IMR-90 (cell line): ENCODE results near the gene CLCNKA. TPM values are rescaled to one million over a fixed set of nuclear protein-coding genes. Genes with fewer than 3 reads are reported as not detected.
A peak's percentile ranks its signal among the peaks of the same experiment; 100 is the strongest.

Source experiments
- ATAC-seq: fragments of 200-7000 bp; cut with Tn5 transposase; 2 replicates; pipeline ENCODE4 v1.9.1; 2020; ENCODE audit warnings: low read depth, mild to moderate bottlenecking, moderate library complexity
- BruUV-seq: library from RNA; stranded (reverse); fragments of 400-500 nt; replicated peaks from 2 replicates; lab custom pipeline; 2021; lab: Mats Ljungman, UMichigan
- CTCF ChIA-PET: fragments of 300-600 bp; formaldehyde crosslinking; extraction: SDS; loops from one replicate; lab custom pipeline; 2021; ENCODE audit warnings: antibody characterized with exemption; lab: Yijun Ruan, JAX
- POLR2A ChIA-PET: fragments of 300-600 bp; sonication (Branson Sonifier 250); formaldehyde crosslinking; loops from one replicate; lab custom pipeline; 2022; ENCODE audit warnings: antibody characterized with exemption; ENCODE audit not compliant: unreplicated experiment; lab: Charles Lee
- DNase-seq: peaks from one replicate; pipeline ENCODE4 v3.0.0; 2013
- H2AFZ ChIP-seq: replicated peaks from 2 replicates; pipeline ENCODE3; 2013; ENCODE audit warnings: low read length, mild to moderate bottlenecking; ENCODE audit not compliant: poor library complexity
- H2AK5ac ChIP-seq: 2 replicates; pipeline ENCODE4 v1.6.1; 2013; ENCODE audit warnings: low read depth, low read length, inconsistent platforms
- H2AK9ac ChIP-seq: replicated peaks from 2 replicates; pipeline ENCODE3; 2013; ENCODE audit warnings: mild to moderate bottlenecking, low read depth, low read length, moderate library complexity; ENCODE audit not compliant: poor library complexity
- H2BK120ac ChIP-seq: 2 replicates; pipeline ENCODE4 v1.6.1; 2013; ENCODE audit warnings: low read depth, low read length, inconsistent platforms
- H2BK15ac ChIP-seq: 3 replicates; pipeline ENCODE4 v1.6.1; 2013; ENCODE audit warnings: low read depth, low read length, inconsistent platforms
- H2BK20ac ChIP-seq: 2 replicates; pipeline ENCODE4 v1.6.1; 2013; ENCODE audit warnings: low read depth, mild to moderate bottlenecking, inconsistent platforms, low read length, moderate library complexity
- H2BK5ac ChIP-seq: 2 replicates; pipeline ENCODE4 v1.6.1; 2013; ENCODE audit warnings: mild to moderate bottlenecking, low read depth, low read length, inconsistent platforms; ENCODE audit not compliant: poor library complexity, severe bottlenecking
- H3K14ac ChIP-seq: replicated peaks from 2 replicates; pipeline ENCODE4 v1.6.1; 2013; ENCODE audit warnings: low read depth, low read length, inconsistent platforms
- H3K18ac ChIP-seq: 2 replicates; pipeline ENCODE4 v1.6.1; 2013; ENCODE audit warnings: low read depth, low read length, control low read depth
- H3K23ac ChIP-seq: 2 replicates; pipeline ENCODE4 v1.6.1; 2013; ENCODE audit warnings: low read depth, low read length, inconsistent platforms
- H3K27ac ChIP-seq: 2 replicates; pipeline ENCODE4 v1.5.1; 2013; ENCODE audit warnings: mild to moderate bottlenecking, control low read depth, low read length; ENCODE audit not compliant: insufficient read depth
- H3K27me3 ChIP-seq: 2 replicates; pipeline ENCODE4 v1.6.1; 2013; ENCODE audit warnings: low read length; ENCODE audit not compliant: control insufficient read depth, insufficient read depth
- H3K36me3 ChIP-seq: 2 replicates; pipeline ENCODE4 v1.6.1; 2013; ENCODE audit warnings: low read length, mixed read lengths; ENCODE audit not compliant: control insufficient read depth, insufficient read depth
- H3K4ac ChIP-seq: 2 replicates; pipeline ENCODE4 v1.6.1; 2013; ENCODE audit warnings: low read depth, low read length, inconsistent platforms
- H3K4me1 ChIP-seq: 2 replicates; pipeline ENCODE4 v1.6.1; 2013; ENCODE audit warnings: low read length, mixed read lengths; ENCODE audit not compliant: control insufficient read depth, insufficient read depth
- H3K4me2 ChIP-seq: 2 replicates; pipeline ENCODE4 v1.6.1; 2013; ENCODE audit warnings: low read depth, mild to moderate bottlenecking, control low read depth, low read length, moderate library complexity
- H3K4me3 ChIP-seq: 2 replicates; pipeline ENCODE4 v1.5.1; 2013; ENCODE audit warnings: low read depth, mild to moderate bottlenecking, control low read depth, low read length, moderate library complexity; ENCODE audit not compliant: insufficient read depth
- H3K56ac ChIP-seq: 2 replicates; pipeline ENCODE4 v1.6.1; 2013; ENCODE audit warnings: low read length, inconsistent platforms; ENCODE audit not compliant: insufficient read depth; ENCODE audit errors: extremely low read depth
- H3K79me1 ChIP-seq, 2 experiments: 2 replicates each; pipeline ENCODE4 v1.6.1; 2013; ENCODE audit warnings: low read length in 2 of 2, inconsistent platforms in 1 of 2, low read depth in 1 of 2
- H3K9ac ChIP-seq: 2 replicates; pipeline ENCODE4 v1.6.1; 2013; ENCODE audit warnings: low read depth, low read length, control low read depth
- H3K9me1 ChIP-seq: 2 replicates; pipeline ENCODE4 v1.6.1; 2013; ENCODE audit warnings: low read length, inconsistent platforms; ENCODE audit not compliant: insufficient read depth
- H3K9me3 ChIP-seq: 2 replicates; pipeline ENCODE4 v1.6.1; 2013; ENCODE audit warnings: low read length; ENCODE audit not compliant: control insufficient read depth, insufficient read depth
- H4K20me1 ChIP-seq: 2 replicates; pipeline ENCODE4 v1.6.1; 2013; ENCODE audit warnings: low read length, inconsistent platforms; ENCODE audit not compliant: insufficient read depth
- H4K5ac ChIP-seq: 2 replicates; pipeline ENCODE4 v1.6.1; 2013; ENCODE audit warnings: mild to moderate bottlenecking, low read depth, low read length, control low read depth
- H4K8ac ChIP-seq, 2 experiments: 2 replicates each; pipeline ENCODE4 v1.6.1; 2013; ENCODE audit warnings: low read depth in 2 of 2, low read length in 2 of 2, control low read depth in 1 of 2, inconsistent platforms in 1 of 2
- H4K91ac ChIP-seq: 2 replicates; pipeline ENCODE4 v1.6.1; 2013; ENCODE audit warnings: low read depth, low read length, inconsistent platforms; ENCODE audit not compliant: insufficient read depth
- BHLHE40 ChIP-seq: fragments of 150-350 bp; IDR thresholded peaks from 2 replicates; pipeline ENCODE4 v1.6.1; 2016; ENCODE audit warnings: mild to moderate bottlenecking, low read depth, low read length
- RAD21 ChIP-seq: IDR thresholded peaks from 2 replicates; pipeline ENCODE4 v1.6.1; 2012; ENCODE audit warnings: low read length, improper control_type of control experiment
- SMC3 ChIP-seq: fragments of 150-350 bp; IDR thresholded peaks from 2 replicates; pipeline ENCODE4 v1.6.1; 2016; ENCODE audit warnings: low read depth, mild to moderate bottlenecking, antibody characterized with exemption, low read length, moderate library complexity
- WGBS, 2 experiments: methylation state at CpG; one replicate each; pipeline versions ENCODE4 v1.1.5 to v1.1.7; 2013; ENCODE audit warnings: missing lambda C conversion rate in 2 of 2; ENCODE audit not compliant: insufficient read length in 1 of 2; ENCODE audit errors: extremely low coverage in 2 of 2; 5-methylcytosine and 5-hydroxymethylcytosine counted together
- dilution Hi-C: fragments of 300-500 bp; cut with HindIII; formaldehyde crosslinking; loops from one replicate; pipeline ENCODE4 v1.14.3; 2018; ENCODE audit warnings: low sequenced_read_pairs; ENCODE audit not compliant: unreplicated experiment
- in situ Hi-C: fragments of 300-500 bp; cut with MboI; formaldehyde crosslinking; loops from 3 replicates; pipeline ENCODE4 v1.14.3; 2019; ENCODE audit warnings: low sequenced_read_pairs, inconsistent platforms, mixed read lengths
- intact Hi-C: fragments of 100-400 bp; cut with micrococcal nuclease; formaldehyde crosslinking; loops from 2 replicates; pipeline ENCODE4 v1.10.0; 2022
- polyA plus RNA-seq, 3 experiments: library from polyadenylated mRNA; depleted of rRNA; stranded (reverse); fragments of >200 nt; gene quantifications; 2 replicates each; pipeline ENCODE4 v1.2.3, GENCODE V29; 2012; ENCODE audit warnings: low replicate concordance in 1 of 3
- total RNA-seq: library from RNA; depleted of rRNA; stranded (reverse); fragments of >200 nt; gene quantifications from 2 replicates; pipeline ENCODE4 v1.2.3, GENCODE V29; 2012
- TF ChIP-seq, protein P1 (sequence below): fragments of 150-350 bp; IDR thresholded peaks from 2 replicates; pipeline ENCODE4 v1.6.1; 2016; ENCODE audit warnings: low read depth, mild to moderate bottlenecking, low read length, moderate library complexity, borderline replicate concordance

Gene CLCNKA
- total and polyA plus RNA-seq, 2 of the 4 experiments (the other 2 are of a cell fraction), result 0.05 TPM; not detected in 1

DNA sequence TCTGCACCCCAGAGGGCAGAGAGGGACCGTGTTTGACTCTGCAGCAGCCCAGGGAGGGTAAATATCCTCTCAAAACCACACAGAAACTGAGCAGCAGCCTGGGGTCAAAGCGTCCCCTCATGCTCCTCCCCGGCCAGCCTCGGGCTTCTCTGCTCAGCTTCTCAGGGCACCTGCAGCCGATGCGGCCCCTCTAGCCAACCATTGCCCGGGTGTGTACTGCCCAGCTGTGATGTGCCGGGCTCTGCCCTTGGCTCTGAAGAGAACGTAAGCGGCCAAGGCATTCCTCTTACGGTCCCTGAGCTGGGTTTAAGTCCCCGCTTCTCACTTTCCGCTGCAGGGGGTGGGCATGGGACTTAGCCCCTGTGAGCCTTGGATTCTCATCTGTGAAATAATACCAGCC is 46.1 kb downstream of the CLCNKA start:
- CTCF ChIA-PET, result interaction anchor here (0.6 to 1.1 kb wide), 2 partner anchors 15 to 247 kb away, joined by 3 read pairs; no protein-coding TSS in a partner anchor
- POLR2A ChIA-PET, result no interaction called here
- DNase-seq, result no peak

More for the DNA sequence above, 46.1 kb downstream of the CLCNKA start:
- Histone ChIP-seq H2BK20ac (no peak overlapping the region), H3K9ac (no peak overlapping the region), H3K4me1 (peaks cover 4% of the 10 kb centered on the region; the same call in 1 of the 2 replicates), H4K8ac (no peak overlapping the region), H3K9me3 (no peaks in the 10 kb centered on the region), H3K79me1 (no peaks in the 10 kb centered on the region), H3K4me3 (no peak overlapping the region), H3K27ac (no peak overlapping the region), H3K14ac (no peak overlapping the region), H2AK5ac (no peak overlapping the region), H4K20me1 (no peaks in the 10 kb centered on the region; the same call in 1 of the 2 replicates), H3K4ac (no peak overlapping the region), H2BK15ac (no peak overlapping the region), H4K5ac (no peak overlapping the region), H2AK9ac (peak overlapping the region; percentile 9), H3K27me3 (peaks cover 35% of the 10 kb centered on the region), H3K23ac (no peak overlapping the region), H4K91ac (no peak overlapping the region), H3K9me1 (no peaks in the 10 kb centered on the region), H2BK120ac (no peak overlapping the region), H2BK5ac (no peak overlapping the region), H3K18ac (no peak overlapping the region), H3K4me2 (no peak overlapping the region), H2AFZ (no peak overlapping the region), H3K56ac (no peak overlapping the region), H3K36me3 (no peaks in the 10 kb centered on the region)
- BruUV-seq, result no TSS peak
- dilution Hi-C loops, result no loop called here
- TF ChIP-seq BHLHE40 (no peak), SMC3 (no peak), RAD21 (no peak)
- TF ChIP-seq, protein P1, sequence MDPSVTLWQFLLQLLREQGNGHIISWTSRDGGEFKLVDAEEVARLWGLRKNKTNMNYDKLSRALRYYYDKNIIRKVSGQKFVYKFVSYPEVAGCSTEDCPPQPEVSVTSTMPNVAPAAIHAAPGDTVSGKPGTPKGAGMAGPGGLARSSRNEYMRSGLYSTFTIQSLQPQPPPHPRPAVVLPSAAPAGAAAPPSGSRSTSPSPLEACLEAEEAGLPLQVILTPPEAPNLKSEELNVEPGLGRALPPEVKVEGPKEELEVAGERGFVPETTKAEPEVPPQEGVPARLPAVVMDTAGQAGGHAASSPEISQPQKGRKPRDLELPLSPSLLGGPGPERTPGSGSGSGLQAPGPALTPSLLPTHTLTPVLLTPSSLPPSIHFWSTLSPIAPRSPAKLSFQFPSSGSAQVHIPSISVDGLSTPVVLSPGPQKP, result no peak
- intact Hi-C loops, result no loop called here
- ATAC-seq, result peak; percentile 5; the same call in 1 of the 2 replicates
- 76% methylated on average over 11 of the region's 13 CpGs; no CpG with 5 or more reads in 1 of the 2 experiments for WGBS, 2 experiments
- in situ Hi-C loops, result no loop called here
